ENCODE results near the gene PCCB. TPM values are rescaled to one million over a fixed set of nuclear protein-coding genes. Genes with fewer than 3 reads are reported as not detected.
"Not testable (repeated sequence)": the region's sequence is repeated elsewhere in the genome, so short reads cannot be mapped to it uniquely, and the experiment has no call there.

Gene PCCB
- total RNA-seq, 4 donors from 2014 or later: 12.9 to 42.8 (median 17.2) TPM

- Histone ChIP-seq H3K27me3 (no peaks in the 10 kb centered on the region), H3K36me3 (no peaks in the 10 kb centered on the region), H3K4me1 (no peaks in the 10 kb centered on the region), H3K4me3 (no peak overlapping the region), H3K9me3 (no peaks in the 10 kb centered on the region), H3K27ac (no peak overlapping the region)
- TF ChIP-seq CTCF (IDR thresholded peaks at IDR 0.05) (no peak), POLR2A (IDR thresholded peaks at IDR 0.05) (no peak)
- DNase-seq: no peak
- intact Hi-C loops (cut with DNase I; ENCODE audit: low total_unique reads): no loop called here
Measured at GRCh38 chr3:136330900-136331299, 80.8 kb downstream of the PCCB start.

GRCh38 chr3:136332302-136332701 is 82.2 kb downstream of the PCCB start:
- no peaks in the 10 kb centered on the region for H3K36me3 ChIP-seq
- no peak for TF ChIP-seq CTCF (IDR thresholded peaks at IDR 0.05)
- no peak for TF ChIP-seq POLR2A (IDR thresholded peaks at IDR 0.05)
- intact Hi-C loops (cut with DNase I; ENCODE audit: low total_unique reads): no loop called here
- H3K4me3 ChIP-seq: no peak overlapping the region
- no peaks in the 10 kb centered on the region for H3K27me3 ChIP-seq
- no peaks in the 10 kb centered on the region for H3K4me1 ChIP-seq
- H3K27ac ChIP-seq: no peak overlapping the region
- no peak for DNase-seq
- H3K9me3 ChIP-seq: no peaks in the 10 kb centered on the region

GRCh38 chr3:136332776-136333175 is 82.6 kb downstream of the PCCB start:
- no peak for TF ChIP-seq CTCF (IDR thresholded peaks at IDR 0.05)
- no peak for TF ChIP-seq POLR2A (IDR thresholded peaks at IDR 0.05)
- no peaks in the 10 kb centered on the region for H3K36me3 ChIP-seq
- H3K4me3 ChIP-seq: no peak overlapping the region
- no peak for DNase-seq
- no peaks in the 10 kb centered on the region for H3K9me3 ChIP-seq
- H3K27ac ChIP-seq: no peak overlapping the region
- intact Hi-C loops (cut with DNase I; ENCODE audit: low total_unique reads): no loop called here
- H3K27me3 ChIP-seq: no peaks in the 10 kb centered on the region
- H3K4me1 ChIP-seq: no peaks in the 10 kb centered on the region

GRCh38 chr3:136334209-136334608 is 84.1 kb downstream of the PCCB start:
- TF ChIP-seq POLR2A (IDR thresholded peaks at IDR 0.05): no peak
- TF ChIP-seq CTCF (IDR thresholded peaks at IDR 0.05): no peak
- Histone ChIP-seq H3K9me3 (no peaks in the 10 kb centered on the region), H3K27ac (no peak overlapping the region), H3K4me1 (no peaks in the 10 kb centered on the region), H3K4me3 (no peak overlapping the region), H3K36me3 (peaks cover 0 to 3% of the 10 kb centered on the region in 2 donors), H3K27me3 (no peaks in the 10 kb centered on the region)
- DNase-seq: no peak
- intact Hi-C loops (cut with DNase I; ENCODE audit: low total_unique reads): no loop called here

- H3K27ac ChIP-seq; H3K27me3 ChIP-seq; intact Hi-C loops (cut with DNase I; ENCODE audit: low total_unique reads); H3K9me3 ChIP-seq; DNase-seq; H3K36me3 ChIP-seq; H3K4me3 ChIP-seq; H3K4me1 ChIP-seq: not testable (repeated sequence)
Measured at GRCh38 chr3:136334726-136335125, 84.6 kb downstream of the PCCB start.
